Measurements from ENCODE around the gene CMSS1.

Gene CMSS1

DNA sequence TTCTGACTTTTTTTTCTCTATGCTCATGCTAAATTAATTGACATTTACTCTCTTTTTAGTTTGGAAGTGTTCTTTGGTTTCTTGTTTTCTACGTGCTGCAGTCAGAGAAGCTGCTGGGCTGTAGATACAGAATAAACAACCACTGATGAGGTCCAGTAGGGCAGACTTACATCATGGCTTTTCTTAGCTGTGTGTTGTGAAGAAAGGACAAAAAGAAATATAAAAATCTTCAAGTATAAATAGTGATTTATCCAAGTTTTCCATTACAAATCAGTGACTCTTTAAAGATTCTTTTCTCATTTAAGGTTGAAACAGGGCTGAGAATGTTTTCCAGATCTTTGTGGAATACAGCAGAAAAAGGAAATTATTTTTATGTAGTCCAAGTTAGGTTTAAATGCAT is 122.2 kb downstream of the CMSS1 start:
- DNase-seq = no peak

DNA sequence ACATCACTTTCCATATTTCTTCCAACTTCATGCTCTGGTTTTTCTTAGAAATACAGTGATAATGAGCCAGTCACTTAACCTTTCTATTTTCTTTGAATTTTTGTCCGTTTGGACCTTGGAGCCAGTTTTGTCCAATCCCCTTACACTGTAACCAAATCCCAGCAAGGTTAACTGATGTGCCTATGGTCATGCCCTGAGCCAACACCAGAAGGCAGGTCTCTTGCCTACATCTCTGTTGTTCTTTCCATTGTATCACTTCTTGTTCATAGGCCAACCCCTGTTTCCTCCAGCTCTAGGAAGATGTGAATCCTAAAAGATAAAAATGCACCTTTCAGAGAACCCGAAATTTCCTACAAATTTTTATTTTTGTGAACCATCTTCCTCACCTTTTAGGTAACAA is 122.7 kb downstream of the CMSS1 start:
- DNase-seq = no peak

DNA sequence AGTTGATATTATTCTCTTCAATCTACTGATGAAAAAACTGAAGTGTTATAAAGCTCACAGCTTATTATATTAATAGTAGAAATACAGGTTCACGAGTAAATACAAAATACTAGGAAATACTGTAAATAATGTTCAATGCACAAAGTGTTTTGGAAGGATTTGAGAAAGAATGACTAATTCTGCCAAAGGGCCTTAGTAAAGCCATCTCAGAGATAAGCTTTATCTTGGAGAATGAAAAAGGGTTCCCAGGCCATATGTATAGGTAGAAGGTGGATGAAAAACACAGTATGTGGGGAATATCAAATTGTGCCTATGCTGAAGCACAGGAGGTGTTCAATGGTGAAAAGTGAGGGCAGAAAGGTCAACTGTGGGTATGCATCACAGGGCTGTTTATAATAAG is 123.5 kb downstream of the CMSS1 start:
- no peak for DNase-seq

DNA sequence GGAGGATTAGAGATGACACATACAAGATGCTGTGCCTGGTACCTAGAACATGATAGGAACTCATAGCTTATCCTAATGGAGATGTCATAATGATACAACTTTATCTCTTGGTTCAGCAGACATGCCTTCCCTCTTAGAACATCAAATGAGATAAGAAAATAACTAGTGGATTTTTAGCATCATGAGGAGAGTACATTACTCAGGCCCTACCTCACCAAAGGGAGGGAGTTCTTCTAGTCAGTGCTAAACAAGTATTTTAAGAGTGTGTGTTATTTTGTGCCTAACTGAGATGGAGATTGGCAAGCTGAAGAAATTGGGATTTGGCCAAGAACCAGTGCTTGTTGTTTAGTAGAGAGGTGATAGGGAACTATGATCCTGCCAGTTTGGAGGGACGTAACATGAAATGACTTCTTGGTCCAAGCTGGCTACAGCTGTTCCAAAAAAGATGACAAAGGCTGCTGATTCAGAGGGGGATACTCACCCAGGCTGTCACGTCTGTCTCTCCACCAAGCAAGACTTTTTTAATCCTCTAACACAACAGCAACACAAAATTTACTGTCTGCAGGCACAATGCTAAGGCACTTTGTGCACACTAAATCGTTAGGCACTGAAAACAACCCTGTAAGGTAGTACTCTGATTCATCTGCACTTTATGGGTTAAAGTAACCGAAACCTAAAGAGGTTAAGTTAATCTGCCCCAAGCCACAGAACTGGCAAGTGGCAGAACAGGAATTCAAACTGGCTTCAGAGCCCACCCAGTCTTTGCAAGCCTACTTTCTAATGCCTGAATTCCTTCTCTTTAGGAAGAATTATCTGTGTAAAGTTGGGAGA is 126.5 kb downstream of the CMSS1 start:
- no peak for DNase-seq

- no peak for DNase-seq
Observed at GRCh38 chr3:99945328-99945995, 127.8 kb downstream of the CMSS1 start.

DNA sequence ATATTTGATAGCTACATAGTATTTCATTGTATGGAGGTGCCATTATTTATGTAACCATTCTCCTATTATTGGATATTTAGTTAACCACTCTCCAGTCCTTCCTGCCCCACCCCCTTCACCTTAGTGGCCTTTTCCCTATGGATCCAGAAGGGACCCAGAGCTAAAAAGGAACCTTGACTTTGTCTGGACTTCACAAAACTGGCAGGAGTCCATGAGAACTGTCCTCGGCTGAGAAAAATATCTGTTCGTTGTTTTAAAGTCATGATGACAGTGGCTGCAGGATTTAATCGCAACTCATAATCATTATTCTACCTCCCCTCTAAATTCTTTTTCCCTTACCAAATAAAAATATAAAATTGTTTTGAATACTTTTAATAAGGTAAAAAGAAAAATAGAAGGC is 129.7 kb downstream of the CMSS1 start:
- DNase-seq = no peak

- no peak for DNase-seq
Observed at GRCh38 chr3:99948467-99949089, 130.9 kb downstream of the CMSS1 start.

DNA sequence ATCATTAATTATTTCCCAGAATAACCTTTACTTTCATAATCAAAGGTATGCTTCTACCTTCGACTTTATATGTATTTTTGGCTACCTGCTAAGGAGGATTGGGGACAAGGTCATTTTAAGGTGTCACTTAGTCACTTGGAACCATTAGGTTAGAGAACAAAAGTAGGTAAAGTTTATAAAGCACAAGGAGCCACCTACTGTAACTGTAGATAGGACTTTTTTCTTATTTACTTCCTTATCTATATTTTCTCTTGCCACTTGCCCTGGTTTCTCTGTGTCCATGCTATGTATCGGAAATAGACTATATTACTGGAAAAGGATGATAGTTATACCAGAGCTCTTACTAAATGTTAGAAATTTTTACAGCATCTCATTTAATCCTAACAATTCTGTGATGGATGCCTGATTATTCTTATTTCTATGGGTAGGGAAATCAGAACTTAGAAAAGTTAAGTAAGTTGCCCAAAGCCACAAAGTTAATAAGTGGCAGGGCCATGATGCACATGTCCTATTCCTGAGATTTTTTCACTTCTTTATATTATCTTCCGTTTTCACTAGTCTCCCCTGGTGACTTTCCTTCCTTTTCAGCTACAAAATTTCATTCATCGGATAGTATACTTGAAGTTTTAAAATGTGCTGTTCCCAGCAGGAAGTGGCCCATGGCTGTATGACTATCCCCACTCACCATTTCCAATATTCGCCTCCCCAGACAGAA is 132.5 kb downstream of the CMSS1 start:
- DNase-seq = no peak

DNA sequence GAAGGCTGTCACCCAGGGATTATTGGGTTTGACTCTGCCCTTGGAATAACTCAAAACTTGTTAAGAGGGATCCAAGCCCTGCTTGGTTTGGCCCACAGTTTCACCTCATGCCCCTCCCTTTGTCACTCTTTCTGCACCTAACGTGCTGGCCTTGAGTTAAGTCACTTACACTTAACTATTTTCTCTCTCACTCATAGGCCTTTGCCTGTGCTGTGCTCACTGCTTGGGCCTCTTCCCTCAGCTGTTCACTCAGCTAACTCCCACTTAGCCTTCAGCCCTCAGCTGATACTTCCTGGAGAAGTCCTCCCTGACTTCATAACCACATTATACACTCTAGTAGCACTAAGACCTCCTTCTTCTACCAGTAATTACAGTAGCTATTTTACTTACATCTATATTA is 133.3 kb downstream of the CMSS1 start:
- DNase-seq = no peak

DNA sequence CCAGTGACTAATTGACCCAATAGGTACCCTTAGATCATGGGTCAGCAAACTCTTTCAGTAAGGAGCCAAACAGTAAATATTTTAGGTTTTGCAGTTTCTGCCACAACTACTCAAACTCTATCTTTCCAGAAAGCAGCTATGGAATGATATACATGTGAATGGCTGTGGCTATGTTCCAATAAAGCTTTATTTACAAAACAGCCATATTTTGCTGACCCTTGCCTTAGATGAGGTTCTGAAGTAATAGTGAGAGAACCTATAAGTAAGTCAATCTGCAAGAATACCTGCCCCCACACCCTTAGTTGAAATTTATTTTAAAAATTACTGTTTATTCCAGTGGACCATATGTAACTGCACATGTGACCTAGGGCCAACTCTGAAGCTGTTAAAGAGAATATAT is 134.0 kb downstream of the CMSS1 start:
- DNase-seq = no peak

GRCh38 chr3:99952306-99952705 is 134.6 kb downstream of the CMSS1 start:
- no peak for DNase-seq

DNA sequence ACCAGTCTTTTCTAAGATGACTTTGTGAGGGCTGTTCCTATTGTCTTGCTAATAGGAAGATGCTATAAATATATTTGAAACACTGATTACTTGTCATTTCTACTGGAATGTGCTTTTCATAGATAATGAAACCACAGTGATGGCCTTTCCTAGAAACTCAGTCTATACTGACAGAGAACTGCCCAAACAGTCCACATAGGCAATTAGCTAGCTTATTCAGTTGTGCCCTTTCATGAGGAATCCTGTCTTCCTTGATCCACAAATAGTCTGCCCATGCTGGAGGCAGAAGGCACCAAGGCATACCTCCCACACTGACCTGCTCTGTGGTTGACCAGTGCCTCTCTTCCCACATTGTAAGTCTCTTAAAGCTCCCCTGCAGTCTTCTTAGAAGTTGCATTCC is 135.9 kb downstream of the CMSS1 start:
- no peak for DNase-seq

- DNase-seq = no peak
Observed at GRCh38 chr3:99954914-99955644, 137.4 kb downstream of the CMSS1 start.

DNA sequence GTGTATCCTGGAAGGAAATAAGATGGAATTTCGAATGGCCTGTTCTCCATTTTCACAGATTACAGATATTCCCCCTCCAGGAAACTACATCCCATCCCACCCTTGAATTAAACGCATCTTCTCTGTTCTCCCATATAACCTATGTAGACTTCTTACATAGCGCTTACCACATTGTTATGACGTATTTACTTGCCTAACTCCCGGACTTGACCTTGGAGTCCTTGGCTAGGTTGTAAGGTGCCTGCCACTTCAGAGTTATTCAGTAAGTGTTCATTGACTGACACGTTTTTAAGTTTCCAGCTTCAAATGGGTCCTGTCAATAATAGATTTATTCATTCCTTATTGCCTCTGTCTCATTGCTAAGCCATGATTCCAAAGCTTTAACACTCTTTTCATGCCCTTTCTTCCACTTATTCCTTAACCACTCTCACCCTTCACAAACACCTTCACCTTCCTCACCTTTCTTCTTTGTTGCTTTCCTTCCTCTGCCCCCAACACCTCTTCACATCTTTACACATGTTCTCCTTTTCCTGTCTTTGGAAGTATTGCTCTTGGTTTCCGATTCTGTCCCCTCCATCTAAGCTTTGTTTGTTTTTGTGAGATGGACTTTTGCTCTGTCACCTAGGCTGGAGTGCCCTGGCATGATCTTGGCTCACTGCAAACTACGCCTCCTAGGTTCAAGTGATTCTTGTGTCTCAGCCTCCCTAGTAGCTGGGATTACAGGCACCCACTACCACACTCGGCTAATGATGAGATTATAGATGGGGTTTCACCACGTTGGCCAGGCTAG is 138.3 kb downstream of the CMSS1 start:
- DNase-seq = no peak

DNA sequence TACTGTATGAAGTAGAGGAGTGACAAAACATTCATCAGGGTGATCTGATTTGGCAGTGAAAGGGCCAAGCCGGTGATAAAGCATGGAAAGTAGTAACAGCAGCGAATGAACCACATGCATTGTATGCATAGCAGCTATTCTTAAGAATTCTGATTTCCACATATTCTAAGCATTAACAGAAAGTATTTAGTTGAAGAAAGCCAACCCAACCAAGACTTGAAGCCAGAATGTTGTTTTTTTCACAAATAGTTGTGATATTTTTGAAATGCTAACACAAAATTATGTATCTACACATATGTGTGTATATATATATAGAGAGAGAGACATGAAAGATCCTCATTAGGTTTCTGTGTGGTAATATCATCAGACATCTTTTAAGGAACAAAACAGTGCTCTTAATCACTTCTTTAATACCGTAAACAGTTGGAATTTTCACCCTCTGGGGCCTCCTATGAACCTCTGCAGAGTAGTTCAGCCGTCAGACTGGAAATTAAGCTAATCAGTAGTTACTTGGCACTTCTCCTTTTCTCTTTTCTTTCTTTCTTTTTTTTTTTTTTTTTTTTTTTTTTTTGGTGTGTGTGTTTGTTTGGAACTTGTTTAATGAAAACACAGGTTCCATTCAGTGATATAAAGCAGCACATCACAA is 139.6 kb downstream of the CMSS1 start:
- no peak for DNase-seq

DNA sequence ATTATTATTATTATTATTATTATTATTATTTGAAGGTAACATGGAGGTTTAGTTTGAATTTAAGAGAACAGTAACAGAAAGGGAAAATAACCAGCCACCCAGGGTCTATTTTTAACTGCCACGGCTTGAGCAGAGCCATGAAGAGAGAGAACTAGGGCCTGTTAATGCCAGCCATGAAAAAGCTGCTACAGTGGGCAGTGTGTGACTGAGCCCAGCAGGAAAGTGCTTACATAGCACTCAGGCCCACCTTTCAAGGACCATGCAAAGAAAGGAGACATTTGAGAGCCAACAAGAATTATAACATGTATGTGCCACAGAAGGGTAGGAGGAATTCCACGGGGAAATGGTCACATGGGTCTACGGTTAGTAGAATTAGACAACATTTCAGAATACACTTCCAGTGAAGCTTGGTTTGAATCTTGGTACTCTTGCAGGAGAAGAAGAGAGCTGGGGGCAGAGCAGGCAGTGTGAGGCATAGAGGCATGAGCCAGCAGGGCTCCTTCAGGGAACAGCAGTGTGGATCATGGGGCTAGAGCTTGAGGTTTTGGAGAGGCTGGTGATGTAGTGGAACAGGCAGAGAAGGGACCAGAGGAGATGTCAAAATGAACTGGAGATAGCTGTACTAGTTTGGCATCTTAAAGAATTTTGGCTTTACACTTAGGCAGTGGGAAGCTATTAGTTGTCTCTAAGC is 140.7 kb downstream of the CMSS1 start:
- DNase-seq = no peak

DNA sequence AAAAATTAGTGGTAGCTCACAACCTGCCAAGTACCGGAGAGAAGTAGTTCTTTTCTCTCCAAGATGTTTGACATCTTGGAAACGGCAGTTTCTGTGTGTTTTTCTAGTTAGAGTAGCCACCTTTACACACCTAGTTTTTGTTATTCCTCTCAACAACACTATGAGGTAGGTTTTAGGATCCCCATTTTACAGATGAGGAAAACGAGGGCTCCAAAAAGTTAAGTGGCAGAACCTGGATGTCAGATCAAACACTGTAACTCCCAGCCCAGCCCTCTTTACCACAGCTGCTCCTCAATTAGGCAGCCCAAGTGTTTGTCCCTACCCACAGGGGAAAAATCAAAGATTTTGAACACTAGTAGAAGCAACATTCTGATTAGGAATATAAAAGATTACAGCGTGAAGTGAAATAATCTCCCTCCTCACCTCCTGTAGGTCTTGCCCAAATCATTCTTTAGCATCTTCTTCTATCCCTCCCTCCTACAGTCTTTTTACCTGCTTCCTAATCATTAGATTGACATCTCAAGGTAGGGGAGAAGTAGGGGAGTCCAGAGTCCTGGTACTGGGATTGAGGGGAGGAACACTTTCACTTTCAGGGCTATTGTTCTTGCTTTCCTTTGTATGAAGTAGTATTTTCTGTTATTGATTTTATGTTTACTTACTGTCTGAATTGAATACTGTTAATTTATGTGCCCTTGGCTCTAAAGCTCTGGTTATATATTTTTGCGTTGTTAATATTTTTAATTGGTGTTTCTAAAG is 142.6 kb downstream of the CMSS1 start:
- DNase-seq = no peak

GRCh38 chr3:99960941-99961340 is 143.3 kb downstream of the CMSS1 start:
- no peak for DNase-seq

DNA sequence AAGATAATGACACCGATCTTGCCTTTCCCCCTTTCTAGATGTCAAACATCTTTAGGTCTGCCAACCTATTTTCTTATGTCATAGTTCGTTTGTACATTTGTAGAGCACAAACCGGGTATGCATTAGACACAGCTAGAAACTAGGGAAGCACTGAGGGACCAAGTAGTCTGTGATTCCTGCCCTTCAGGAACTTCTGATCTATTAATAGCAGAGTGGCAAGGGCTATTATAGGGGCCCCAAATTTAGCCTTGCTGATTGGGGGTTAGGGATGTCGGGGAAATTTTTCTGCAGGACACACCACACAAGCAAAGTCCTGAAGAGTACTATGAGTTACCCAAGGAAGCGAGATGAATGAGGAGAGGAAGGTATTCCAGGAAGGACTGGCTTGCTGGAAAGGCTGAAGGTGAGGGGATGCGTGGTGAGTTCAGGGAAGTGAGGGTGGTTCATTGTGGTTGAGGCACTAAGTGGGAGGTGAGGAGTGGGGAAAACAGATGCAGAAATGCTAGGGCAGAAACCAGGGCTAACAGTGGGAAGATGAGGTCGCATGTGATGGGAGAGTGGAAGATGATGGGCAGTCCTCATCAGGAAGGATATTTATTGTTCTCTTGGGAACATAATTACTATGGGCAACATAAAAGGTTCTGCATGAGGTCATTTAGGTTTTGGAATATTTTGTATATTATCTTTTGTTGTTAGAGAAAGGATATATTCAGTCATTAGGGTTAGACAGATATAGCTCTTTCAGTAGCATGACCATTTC is 144.3 kb downstream of the CMSS1 start:
- DNase-seq = no peak

Measured in NCI-H526 treated with DMSO at 0.1 percent for 48 hours (cell line).